Hypothalamus (tissue), 51 donors: Measurements from ENCODE around the gene HM13.
"Not testable (repeated sequence)": the region's sequence is repeated elsewhere in the genome, so short reads cannot be mapped to it uniquely, and the experiment has no call there.

Source experiments
- DNase-seq, 51 donors: peaks; one replicate each; lab custom pipeline; 2025; lab: John Stamatoyannopoulos, UW

HM13 gene, protein sequence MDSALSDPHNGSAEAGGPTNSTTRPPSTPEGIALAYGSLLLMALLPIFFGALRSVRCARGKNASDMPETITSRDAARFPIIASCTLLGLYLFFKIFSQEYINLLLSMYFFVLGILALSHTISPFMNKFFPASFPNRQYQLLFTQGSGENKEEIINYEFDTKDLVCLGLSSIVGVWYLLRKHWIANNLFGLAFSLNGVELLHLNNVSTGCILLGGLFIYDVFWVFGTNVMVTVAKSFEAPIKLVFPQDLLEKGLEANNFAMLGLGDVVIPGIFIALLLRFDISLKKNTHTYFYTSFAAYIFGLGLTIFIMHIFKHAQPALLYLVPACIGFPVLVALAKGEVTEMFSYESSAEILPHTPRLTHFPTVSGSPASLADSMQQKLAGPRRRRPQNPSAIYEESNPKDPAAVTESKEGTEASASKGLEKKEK

DNA sequence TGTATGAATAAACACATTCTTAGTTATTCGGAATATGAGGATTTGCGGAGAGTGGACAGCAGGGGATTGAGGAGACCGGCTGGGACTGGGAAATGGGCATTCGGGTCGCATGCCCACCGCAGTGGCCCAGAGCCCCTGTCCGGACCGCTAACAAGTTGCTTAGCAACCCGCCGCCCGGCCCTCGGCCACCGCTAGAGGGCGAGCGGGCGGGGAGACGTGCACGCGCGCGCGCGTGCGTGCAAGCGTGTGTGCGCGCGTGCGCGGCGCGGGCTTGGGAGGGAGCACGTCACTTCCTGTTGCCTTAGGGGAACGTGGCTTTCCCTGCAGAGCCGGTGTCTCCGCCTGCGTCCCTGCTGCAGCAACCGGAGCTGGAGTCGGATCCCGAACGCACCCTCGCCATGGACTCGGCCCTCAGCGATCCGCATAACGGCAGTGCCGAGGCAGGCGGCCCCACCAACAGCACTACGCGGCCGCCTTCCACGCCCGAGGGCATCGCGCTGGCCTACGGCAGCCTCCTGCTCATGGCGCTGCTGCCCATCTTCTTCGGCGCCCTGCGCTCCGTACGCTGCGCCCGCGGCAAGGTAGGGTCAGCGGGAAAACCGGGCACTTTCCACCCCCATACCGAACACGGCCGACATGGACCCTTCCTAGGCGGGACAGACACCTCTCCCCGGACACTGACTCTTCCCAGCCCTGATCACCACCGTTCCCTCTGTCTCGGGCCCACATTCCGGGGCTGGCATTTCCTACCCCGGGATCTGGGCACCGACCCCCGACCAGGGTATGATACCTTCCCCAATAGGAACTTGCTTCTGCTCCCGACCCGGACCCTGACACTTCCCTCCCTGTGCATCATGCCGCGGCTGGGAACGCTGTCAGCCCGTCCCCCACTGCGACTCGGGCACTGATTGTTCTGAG, at the start of gene HM13:
TSS of gene HM13 (plus strand) at position 289 of the 918 bp plus-strand sequence. CDS start at position 399, 110 bp downstream.
- peak; percentile 31 to 92 (median 82) for DNase-seq

DNA sequence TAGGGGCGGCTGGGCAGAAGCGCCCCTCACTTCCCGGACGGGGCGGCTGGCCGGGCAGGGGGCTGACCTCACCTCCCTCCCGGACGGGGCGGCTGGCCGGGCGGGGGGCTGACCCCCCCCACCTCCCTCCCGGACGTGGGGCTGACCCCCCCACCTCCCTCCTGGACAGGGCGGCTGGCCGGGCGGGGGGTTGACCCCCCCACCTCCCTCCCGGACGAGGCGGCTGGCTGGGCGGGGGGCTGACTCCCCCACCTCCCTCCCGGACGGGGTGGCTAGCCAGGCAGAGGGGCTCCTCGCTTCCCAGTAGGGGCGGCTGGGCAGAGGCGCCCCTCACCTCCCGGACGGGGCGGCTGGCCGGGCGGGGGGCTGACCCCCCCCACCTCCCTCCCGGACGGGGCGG, 43.3 kb upstream of the HM13 start:
- not testable (repeated sequence) for DNase-seq

DNA sequence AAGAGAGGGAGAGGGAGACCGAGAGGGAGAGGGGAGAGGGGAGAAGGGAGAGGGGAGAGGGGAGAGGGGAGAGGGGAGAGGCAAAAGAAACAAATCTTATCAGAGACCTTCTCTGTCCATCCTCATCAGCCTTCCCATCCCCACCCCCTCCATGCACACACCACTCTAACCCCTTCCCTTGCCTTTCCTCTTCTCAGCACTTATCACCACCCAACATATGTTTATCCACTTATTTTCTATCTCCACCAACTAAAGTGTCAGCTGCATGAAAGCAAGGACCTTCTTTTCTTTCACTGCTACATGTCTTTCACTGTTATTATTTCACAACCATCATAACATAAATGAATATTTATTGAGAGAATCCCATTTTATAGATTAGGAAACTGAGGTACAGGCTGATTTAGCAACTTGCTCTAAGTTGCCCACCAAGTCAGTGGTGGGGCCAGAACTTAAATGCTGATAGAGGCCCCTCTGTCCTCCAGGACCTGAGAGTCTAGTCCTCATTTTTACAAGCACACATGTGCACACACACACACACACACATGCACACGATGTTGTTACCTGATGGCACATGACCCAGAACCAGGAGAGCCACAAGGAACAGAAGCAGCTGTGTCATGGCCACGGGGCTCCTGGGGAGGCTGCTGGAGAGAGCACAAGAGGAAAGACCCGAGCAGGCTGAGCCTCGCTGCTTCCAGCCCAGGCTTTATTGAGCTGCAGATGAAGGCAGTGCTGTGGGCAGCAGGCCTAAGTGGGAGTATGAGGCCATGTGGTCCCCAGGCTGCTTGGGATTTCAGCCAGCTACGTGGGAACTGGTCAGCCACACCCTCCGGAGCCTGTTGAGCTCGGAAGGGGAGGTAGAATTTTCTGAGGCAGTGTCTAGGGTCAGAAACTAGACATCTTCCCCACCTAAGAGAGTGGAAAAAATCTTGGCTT, 41.6 kb upstream of the HM13 start:
- no peak for DNase-seq

DNA sequence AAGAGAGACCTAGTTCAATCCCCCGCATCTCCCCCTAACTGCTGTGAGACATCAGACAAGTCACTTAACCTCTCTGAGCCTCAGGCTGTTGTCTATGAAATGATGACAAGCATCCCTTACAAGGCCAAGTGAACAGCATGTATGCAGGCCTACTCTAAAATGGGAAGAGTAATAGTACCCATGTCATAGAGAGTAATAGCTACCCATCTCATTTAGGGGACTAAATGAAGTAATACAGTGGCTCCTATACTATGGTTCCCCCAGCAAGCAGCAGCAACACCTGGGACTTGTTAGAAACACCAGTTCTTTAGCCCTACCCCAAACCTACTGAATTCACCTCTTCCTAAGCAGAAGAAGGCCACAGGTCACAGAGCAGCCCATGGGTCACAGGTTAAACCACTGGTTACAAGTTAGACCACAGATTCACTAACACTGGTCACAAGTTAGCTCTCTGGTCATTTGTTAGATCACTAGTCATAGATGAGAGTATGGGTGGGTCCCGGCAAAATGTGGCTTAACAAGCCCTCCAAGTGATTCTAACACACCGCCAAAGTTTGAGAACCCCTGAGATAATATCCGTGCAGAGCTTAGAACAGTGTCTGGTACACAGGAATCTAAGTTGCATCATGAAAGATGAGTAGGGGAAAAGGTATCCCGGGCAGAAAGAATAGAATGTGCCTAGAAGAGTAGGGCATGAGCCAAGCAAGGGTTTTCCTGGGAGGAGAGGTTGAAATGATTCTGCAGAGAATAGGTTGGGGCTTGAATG, 40.7 kb upstream of the HM13 start:
- DNase-seq = no peak

DNA sequence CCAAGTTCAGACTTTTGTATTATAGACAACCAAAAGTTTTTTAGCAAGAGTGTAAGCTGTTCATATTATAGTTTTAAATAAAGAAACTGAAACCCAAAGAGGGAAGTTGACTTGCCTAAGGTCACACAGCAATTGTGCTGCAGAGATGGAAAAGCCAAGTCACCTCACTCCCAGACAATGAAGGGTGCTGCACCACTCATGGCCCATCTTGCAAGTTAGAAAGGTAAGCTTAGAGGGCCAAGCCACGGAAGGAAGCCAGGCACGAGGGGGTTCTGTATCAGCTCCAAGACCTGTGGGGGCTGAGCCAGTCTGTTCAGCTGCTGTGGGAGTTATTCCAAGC, 40.2 kb upstream of the HM13 start:
- no peak for DNase-seq

DNA sequence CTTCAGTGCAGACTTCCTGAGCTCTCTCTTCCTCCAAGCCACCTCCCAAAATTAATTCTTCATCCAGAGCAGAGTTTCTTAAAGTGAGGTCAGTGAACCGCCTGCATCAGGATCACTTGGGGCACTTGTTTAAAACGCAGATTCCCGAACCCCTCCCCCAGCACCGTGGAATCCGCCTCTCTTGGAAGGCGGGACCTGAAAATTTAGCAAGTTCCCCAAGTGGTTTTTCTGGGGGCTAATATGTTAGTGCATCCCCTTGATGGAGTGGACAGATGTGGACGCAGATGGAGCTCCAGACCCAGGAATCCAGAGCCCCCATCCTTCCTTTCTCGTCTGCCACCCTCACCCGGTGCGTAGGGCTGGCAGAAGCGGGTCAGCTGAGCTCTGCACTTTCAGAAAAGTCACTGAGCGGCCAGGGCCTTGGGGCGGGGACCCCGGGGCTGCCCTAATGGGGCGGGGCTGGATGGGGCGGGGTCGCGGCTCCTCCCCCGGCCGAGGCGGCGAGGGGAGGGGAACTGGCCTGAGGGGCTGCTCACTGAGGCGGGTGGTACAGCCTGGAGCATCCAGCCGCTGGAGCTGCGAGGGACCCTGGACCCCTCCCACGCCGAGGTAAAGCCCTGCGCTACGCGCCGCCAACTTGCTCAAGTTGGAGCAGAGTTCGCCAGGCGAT, 39.3 kb upstream of the HM13 start, which contains the start of the genes DEFB124 and REM1:
TSS of gene DEFB124 (minus strand) at position 370 of the 670 bp plus-strand sequence. CDS start 2,114 bp downstream, outside the sequence.
TSS of gene REM1 (plus strand) at position 531 of the 670 bp plus-strand sequence. CDS start 1,158 bp downstream, outside the sequence.
- no peak for DNase-seq

DNA sequence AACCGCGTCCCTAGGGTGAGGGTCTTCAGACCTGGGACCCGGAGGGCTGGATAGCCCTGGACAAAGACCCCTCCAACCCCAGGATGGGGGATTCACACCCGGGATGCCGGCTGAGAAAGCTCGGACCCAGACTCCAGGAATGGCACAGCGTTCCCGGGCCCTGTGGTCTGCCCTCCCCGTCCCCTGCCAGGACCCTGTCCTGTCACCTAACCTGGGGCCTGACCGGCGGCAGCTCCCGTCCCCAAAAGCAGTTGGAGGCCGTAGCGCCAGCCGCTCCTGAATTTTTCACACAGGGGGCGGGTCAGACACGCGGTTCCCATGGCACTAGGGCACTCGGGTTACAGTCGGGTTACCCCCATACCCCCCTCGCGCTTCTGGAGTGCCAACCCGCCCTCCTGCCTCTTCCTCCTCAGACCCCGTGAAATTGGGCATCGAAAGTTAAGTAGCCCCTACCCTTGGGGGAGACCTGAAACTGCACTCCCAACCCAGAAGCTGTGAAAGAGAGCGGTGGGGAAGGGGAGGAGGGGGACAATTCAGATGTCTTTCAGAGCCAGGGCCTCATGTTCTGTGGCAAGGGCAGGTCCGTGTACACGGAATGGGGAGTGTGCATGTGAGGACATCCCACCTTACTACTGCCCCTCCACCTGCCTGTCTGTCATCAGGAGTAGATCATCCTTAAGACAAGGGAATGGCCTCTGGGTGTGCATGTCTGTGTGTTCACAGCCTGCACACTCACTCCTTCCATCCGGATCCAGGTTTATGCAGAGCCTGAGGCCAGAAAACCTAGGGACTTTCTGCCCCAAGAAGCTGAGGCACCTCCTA, 38.6 kb upstream of the HM13 start:
- no peak for DNase-seq

DNA sequence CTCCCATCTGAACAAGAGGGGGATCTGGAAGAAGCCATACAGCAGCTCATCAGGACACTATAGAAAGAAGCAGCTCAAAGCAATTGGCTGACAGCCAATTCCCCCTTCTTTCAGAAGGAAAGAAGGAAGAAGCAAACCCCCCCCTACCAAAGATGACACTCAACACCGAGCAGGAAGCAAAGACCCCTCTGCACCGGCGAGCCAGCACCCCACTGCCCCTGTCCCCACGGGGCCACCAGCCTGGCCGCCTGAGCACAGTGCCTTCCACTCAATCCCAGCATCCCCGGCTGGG, 38.0 kb upstream of the HM13 start:
- no peak for DNase-seq

DNA sequence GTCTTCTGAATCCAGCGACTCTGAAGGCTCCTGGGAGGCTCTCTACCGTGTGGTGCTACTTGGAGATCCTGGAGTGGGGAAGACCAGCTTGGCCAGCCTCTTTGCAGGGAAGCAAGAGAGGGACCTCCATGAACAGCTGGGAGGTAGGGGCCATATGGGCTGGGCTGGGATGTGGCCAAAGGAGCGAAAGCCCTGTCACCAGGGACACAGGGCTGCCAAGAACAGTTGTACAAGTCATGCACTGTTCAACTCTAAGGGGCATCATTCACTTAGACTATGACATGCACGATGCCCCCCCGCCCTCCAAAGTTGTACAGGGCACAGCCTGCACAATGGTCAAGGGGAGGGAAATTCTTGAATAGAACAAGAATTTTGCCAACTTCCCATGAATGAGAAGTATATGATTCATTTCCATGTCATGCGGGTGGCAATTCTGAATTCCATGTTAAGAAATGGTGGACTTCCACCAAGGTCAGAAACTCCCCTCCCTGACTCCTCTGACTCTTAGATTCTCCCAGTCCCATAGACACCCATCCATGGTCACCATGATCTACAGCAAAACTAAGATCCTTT, 37.5 kb upstream of the HM13 start:
- DNase-seq = no peak

DNA sequence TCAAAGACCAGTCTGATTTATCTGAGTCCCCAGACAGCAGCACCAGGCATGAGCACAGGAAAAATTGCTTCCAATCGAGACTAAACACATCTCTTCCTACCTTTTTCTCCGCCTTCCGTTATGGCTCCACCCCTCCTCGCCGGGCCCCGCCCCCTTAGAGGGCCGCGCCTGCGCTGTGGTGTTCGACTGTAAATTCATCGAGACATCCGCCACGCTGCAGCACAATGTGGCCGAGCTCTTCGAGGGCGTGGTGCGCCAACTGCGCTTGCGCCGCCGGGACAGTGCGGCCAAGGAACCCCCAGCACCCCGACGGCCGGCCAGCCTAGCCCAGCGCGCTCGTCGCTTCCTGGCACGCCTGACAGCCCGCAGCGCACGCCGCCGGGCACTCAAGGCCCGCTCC, 30.2 kb upstream of the HM13 start:
- no peak for DNase-seq

DNA sequence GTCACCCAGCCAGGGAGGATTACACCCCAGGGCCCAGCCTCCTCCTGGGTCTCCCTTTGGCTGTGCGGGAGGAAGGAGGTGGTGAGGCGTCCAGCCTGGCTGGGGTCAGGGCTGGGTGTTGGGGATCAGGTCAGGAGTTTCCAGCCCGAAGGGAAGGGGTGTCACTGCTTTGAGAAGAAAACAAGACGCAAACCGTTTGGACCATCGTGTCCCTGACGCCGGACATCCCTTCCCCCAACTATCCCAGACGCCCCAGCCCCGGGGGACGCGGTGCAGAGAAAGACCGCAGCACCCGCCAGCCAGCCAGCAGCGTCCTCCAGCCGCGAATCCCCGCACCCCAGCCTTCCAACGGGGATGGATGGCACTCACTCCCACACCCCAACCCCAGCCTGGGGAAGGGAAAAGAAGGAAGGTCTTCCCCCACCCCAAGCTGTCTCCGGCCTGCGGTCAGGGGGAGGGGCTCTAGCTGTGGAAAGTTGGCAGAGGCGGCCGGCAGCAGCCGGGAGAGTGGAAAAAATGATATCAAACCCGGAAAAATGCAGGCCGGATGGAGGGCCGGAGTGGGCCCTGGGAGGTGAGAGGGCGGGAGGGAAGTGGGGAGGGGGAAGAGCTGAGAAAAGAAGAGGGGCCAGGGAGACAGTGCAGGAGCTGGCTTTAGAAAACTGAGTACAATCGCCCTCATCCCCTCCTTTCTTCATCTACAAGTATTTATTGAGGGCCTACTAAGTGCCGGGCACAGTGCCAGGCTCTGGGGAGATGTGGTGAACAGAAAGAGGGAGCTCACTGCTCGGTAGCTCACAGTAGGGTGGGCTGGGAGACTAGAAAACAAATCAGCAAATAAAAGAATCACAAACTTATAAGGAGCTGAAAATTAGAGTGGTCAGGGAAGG, 28.5 kb upstream of the HM13 start:
- no peak for DNase-seq

DNA sequence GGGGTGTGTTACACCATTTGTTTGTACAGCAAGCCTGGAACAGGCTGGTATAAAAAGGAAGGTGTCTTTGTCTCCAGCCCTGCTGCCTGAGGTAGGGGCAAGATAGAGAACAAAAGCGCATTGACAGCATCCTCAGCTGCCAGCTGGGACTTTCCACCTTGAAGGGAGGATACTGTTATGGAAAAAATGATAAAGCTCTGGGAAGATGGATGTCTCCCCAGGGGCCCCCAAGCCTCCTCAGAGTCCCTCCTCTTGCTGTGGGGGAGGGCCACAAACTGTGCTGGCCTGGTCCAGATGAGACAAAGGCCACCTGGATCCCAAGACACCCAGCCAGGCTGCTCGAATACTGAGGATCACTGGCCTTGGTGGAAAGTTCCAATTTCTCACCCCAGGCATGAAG, 26.1 kb upstream of the HM13 start:
- no peak for DNase-seq

DNA sequence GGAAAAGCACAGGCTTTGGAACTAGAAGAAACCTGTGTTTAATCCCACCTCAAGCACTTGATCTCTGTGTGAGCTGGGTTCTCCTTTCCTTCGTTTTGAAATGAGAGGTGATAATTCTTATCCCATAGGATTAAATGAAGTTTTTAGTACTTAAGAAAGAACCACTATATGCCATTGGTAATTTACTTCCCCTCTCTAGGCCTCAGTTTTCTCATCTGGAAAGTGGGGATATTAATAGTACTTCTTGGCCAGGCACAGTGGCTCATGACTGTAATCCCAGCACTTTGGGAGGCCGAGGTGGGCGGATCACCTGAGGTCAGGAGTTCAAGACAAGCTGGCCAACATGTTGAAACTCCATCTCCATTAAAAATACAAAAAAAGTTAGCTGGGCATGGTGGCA, 25.1 kb upstream of the HM13 start:
- no peak for DNase-seq

DNA sequence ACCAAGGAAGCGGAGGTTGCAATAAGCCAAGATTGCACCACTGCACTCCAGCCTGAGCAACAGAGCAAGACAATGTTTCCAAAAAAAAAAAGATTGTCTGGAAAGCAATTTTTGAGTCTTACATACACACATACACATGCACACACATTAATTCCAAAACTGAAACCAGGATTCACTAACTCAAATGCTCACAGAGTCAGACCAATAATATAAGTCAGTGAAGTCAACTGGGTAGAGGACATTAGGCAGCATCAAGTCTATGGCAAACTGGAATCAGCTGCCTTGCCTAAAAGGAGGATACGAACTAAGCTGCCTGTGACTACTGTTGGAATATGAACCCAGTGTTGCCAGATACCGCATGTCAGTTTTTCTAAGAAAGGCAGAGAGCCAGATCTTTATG, 23.5 kb upstream of the HM13 start:
- no peak for DNase-seq

DNA sequence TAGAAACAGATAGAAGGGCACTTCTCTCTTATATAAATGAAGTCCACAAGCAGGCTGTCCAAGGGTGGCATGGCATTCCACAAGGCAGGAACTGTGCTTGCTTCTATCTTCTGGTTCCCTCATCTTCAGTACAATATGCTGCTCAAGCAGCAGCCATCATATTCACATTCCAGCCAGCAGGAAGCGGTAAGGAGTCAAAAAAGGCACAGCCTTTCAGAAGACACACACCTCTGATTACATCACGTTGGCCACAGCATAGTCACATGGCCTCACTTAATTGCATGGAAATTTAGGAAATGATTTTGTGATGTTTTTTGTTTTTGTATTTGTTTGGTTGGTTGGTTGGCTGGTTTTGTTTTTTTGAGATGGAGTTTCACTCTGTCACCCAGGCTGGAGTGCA, 20.1 kb upstream of the HM13 start:
- no peak for DNase-seq

DNA sequence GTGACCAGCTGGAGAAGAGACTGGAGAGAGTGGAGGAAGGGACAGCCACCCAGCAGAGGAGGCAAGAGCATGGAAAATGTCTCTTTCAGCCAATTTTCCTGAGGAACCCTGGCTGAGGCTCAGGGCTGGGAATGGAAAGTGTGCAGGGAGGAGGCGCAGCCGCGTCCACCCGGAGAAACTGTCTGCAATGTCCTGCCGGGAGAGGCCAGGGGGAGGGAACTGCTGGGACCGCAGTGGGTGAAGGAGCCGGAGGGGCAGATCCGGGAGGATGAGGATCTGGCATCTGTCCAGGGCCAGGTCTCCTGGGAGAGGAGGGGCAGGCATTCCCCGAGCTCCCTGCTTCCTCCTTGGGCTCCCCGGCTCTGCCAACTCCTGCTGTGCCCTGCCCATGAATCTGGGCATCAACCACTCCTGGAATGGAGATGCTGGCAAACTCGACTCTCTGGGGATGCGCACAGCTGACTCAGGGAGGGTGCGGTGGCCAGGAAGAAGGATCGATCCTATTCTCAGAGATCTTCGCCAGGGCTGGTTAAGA, 17.4 kb upstream of the HM13 start:
- DNase-seq = peak in 1 of 51 donors; percentile 8
